Measurements from ENCODE around the gene PHETA1.
"Not testable (repeated sequence)": the region's sequence is repeated elsewhere in the genome, so short reads cannot be mapped to it uniquely, and the experiment has no call there.

The PHETA1 gene

GRCh38 chr12:111347891-111348644 lies 20.8 kb downstream of the PHETA1 start:
- no peak for DNase-seq

GRCh38 chr12:111344254-111344875 lies 24.5 kb downstream of the PHETA1 start:
- DNase-seq, result no peak

- no peak for DNase-seq
Measured at GRCh38 chr12:111343181-111343580, 25.7 kb downstream of the PHETA1 start.

- DNase-seq, result no peak
Measured at GRCh38 chr12:111342376-111342775, 26.5 kb downstream of the PHETA1 start.

GRCh38 chr12:111341426-111342065 lies 27.3 kb downstream of the PHETA1 start:
- no peak for DNase-seq

GRCh38 chr12:111340680-111341079 lies 28.2 kb downstream of the PHETA1 start:
- not testable (repeated sequence) for DNase-seq

- DNase-seq, result no peak
Measured at GRCh38 chr12:111340231-111340630, 28.7 kb downstream of the PHETA1 start.

- DNase-seq, result no peak
Measured at GRCh38 chr12:111339321-111339938, 29.5 kb downstream of the PHETA1 start.

GRCh38 chr12:111338096-111338495 lies 30.8 kb downstream of the PHETA1 start:
- DNase-seq, result no peak

GRCh38 chr12:111337371-111337770 lies 31.5 kb downstream of the PHETA1 start:
- no peak for DNase-seq

- DNase-seq, result not testable (repeated sequence)
Measured at GRCh38 chr12:111336411-111336810, 32.5 kb downstream of the PHETA1 start.

GRCh38 chr12:111335811-111336210 lies 33.1 kb downstream of the PHETA1 start:
- DNase-seq, result no peak

GRCh38 chr12:111335301-111335700 lies 33.6 kb downstream of the PHETA1 start:
- DNase-seq, result not testable (repeated sequence)

- no peak for DNase-seq
Measured at GRCh38 chr12:111334393-111334915, 34.4 kb downstream of the PHETA1 start.

GRCh38 chr12:111330800-111331752 lies 37.8 kb downstream of the PHETA1 start:
- DNase-seq, result no peak

- no peak for DNase-seq
Measured at GRCh38 chr12:111328138-111328537, 40.8 kb downstream of the PHETA1 start.

- no peak for DNase-seq
Measured at GRCh38 chr12:111327474-111327873, 41.4 kb downstream of the PHETA1 start.

GRCh38 chr12:111322336-111323250 lies 46.3 kb downstream of the PHETA1 start:
- DNase-seq, result no peak

GRCh38 chr12:111321317-111321716 lies 47.6 kb downstream of the PHETA1 start:
- DNase-seq, result no peak

GRCh38 chr12:111320258-111321050 lies 48.4 kb downstream of the PHETA1 start:
- DNase-seq, result no peak

Measured in cerebellar nuclear complex (tissue), 1 donor.